Activated CD4-positive, alpha-beta T cell treated with anti-CD3 and anti-CD28 coated beads, Interleukin-2, Interleukin-6, amounts not matched to agents 100 ng/mL and 50 ng/mL, durations not matched to agents 16 hours and 8 hours (primary cell): ENCODE measurements around the gene EXOC3.
A peak's percentile ranks its signal among the peaks of the same experiment; 100 is the strongest.

Experiments used
- DNase-seq: peaks from one replicate; pipeline ENCODE4 v3.0.0-alpha.2; 2020

Gene EXOC3

GRCh38 chr5:440401-441201 lies 2.4 kb upstream of the EXOC3 start:
- no peak for DNase-seq

GRCh38 chr5:441996-442334 lies 1.0 kb upstream of the EXOC3 start:
- DNase-seq, result no peak

GRCh38 chr5:443239-444151 lies 519 bp downstream of the EXOC3 start:
- DNase-seq, result peak; percentile 30

- no peak for DNase-seq
Observed at GRCh38 chr5:444226-444625, 1.2 kb downstream of the EXOC3 start.

GRCh38 chr5:445591-445990 lies 2.6 kb downstream of the EXOC3 start:
- DNase-seq, result no peak

- DNase-seq, result no peak
Observed at GRCh38 chr5:446066-446882, 3.3 kb downstream of the EXOC3 start.

GRCh38 chr5:446883-447263 lies 3.9 kb downstream of the EXOC3 start:
- peak; percentile 55 for DNase-seq

GRCh38 chr5:447501-447900 lies 4.5 kb downstream of the EXOC3 start:
- DNase-seq, result no peak

- DNase-seq, result no peak
Observed at GRCh38 chr5:448061-448765, 5.2 kb downstream of the EXOC3 start.

GRCh38 chr5:448766-449090 lies 5.8 kb downstream of the EXOC3 start:
- no peak for DNase-seq

- no peak for DNase-seq
Observed at GRCh38 chr5:449151-449550, 6.2 kb downstream of the EXOC3 start.

GRCh38 chr5:451587-452458 lies 8.8 kb downstream of the EXOC3 start:
- DNase-seq, result no peak

- DNase-seq, result no peak
Observed at GRCh38 chr5:452978-453710, 10.2 kb downstream of the EXOC3 start.

GRCh38 chr5:453725-454481 lies 10.9 kb downstream of the EXOC3 start:
- no peak for DNase-seq

GRCh38 chr5:454936-455335 lies 12.0 kb downstream of the EXOC3 start:
- no peak for DNase-seq

- no peak for DNase-seq
Observed at GRCh38 chr5:455806-456205, 12.8 kb downstream of the EXOC3 start.

GRCh38 chr5:456351-457194 lies 13.6 kb downstream of the EXOC3 start:
- DNase-seq, result no peak

- DNase-seq, result no peak
Observed at GRCh38 chr5:457195-457961, 14.4 kb downstream of the EXOC3 start.
